Measurements from ENCODE around the gene SLC4A3.

Gene SLC4A3

DNA sequence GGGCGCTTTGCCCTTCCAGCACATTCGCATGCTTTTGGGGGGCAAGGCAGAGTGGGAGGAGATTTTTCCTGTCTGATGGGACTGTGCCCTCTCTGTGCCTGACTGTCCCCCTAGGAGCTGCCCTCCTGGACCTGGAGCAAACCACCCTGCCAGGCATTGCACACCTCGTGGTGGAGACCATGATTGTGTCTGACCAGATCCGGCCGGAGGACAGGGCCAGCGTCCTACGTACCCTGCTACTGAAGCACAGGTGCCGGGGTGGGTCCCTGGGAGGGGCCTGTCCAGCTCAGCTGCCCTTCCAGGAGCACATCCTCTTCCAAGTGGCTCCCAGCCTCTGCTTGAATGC is 5.3 kb downstream of the SLC4A3 start:
- DNase-seq = no peak

GRCh38 chr2:219633276-219634065 is 6.0 kb downstream of the SLC4A3 start:
- no peak for DNase-seq

- DNase-seq = no peak
Measured at GRCh38 chr2:219634171-219634940, 6.9 kb downstream of the SLC4A3 start.

- DNase-seq = no peak
Measured at GRCh38 chr2:219634951-219635751, 7.7 kb downstream of the SLC4A3 start.

DNA sequence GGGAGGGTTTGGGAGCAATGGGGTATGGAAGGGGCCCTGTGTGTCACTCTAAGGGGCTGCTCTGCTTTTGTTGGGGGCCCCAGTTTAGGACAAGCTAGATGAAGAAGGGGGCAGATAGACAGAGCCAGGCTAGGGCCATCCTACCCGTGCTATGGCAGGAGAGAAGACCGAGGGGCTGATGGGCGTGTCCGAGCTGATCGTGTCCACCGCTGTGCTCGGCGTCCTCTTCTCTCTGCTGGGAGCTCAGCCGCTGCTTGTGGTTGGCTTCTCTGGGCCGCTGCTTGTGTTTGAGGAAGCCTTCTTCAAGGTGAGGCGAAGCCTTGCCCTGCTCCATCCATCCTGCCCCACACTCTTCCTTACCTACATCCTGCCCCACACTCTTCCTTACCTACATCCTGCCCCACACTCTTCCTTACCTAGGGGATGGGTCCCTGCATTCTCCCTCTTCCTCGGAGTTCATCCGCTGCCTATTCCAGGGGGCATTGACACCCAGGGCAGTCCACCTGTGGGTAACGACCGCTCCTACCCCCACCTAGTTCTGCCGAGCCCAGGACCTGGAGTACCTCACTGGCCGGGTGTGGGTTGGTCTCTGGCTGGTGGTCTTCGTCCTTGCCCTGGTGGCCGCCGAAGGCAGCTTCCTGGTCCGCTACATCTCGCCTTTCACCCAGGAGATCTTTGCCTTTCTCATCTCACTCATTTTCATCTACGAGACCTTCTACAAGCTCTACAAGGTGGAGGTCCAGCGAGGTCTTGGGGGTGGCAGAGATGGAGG is 8.9 kb downstream of the SLC4A3 start:
- DNase-seq = no peak

- no peak for DNase-seq
Measured at GRCh38 chr2:219636941-219637841, 9.8 kb downstream of the SLC4A3 start.

DNA sequence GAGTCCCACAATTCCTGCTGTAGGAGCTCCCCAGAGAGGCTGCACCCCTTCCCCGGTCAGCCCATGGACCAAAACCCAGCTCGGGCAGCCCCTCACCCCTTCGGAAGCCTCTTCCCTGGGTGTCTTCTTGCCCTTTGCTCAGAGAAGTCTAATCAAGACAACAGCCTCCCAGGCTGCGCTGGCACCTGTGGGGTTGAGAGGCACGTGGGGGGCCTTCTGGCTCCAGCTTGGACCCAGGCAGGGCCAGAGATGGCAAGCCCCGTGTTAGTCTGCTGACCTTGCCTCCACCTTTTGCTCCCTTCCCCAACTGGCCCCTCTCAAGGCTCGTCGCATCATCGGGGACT is 10.4 kb downstream of the SLC4A3 start:
- no peak for DNase-seq

DNA sequence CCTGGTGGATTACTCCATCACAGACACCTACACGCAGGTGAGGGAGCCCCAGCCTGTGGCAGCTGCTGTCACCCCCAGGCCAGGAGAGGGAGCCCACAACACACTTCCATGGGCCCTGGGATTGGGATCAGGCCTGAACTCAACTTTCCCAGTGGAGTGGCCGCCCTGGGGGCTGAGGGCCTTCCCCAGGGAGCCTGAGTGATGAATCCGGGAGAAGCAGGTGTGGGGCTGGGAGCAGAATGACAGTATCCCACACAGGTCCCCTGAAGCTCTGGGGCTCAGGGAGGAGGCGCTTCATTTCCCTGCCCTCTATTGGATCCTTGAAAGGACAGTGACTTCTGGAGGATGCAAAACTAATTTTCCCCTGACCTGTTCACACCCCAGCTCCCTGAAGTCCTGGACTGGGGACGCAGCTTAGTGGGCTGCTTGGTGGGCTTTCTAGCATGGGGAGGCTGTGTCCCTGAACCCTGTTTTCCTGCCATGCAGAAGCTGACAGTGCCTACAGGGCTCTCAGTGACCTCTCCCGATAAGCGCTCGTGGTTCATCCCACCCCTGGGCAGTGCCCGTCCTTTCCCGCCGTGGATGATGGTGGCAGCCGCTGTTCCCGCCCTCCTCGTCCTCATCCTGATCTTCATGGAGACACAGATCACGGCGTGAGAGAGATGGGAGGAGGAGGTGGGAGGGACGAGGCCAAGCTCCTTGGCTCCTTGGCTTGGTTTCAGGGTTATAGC is 11.0 kb downstream of the SLC4A3 start:
- DNase-seq = no peak

DNA sequence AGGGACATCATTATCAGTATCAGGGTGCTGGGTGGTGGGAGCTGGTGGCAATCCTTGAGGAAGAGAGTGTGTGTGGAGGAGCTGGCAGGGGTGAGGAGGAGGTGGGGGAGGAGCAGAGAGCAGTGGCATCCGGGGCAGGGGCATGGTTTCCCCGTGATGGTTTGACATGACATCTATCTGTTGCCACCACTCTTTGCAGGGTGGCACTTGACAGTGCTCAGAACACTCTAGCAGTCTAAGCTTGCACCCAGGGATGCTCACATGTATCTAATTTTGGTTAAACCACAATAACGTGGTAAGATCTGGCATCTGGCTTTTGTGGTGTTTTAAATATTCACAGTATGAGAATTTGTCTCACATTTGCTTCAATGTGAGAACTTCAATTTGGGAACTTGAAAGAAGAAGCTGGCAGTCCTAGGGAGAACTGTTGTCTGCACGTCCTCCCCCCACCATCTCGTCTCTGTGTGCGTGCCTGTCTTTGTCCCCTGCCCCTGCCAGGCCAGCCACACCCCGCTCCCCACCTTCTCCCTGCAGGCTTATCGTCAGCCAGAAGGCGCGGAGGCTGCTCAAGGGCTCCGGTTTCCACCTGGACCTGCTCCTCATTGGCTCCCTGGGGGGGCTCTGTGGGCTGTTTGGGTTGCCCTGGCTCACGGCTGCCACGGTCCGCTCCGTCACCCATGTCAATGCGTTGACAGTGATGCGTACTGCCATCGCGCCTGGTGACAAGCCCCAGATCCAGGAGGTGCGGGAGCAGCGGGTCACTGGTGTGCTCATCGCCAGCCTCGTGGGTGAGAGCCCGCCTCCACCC is 11.7 kb downstream of the SLC4A3 start:
- peak in 1 of 2 donors; percentile 44 for DNase-seq

GRCh38 chr2:219641390-219642068 is 14.1 kb downstream of the SLC4A3 start:
- no peak for DNase-seq

DNA sequence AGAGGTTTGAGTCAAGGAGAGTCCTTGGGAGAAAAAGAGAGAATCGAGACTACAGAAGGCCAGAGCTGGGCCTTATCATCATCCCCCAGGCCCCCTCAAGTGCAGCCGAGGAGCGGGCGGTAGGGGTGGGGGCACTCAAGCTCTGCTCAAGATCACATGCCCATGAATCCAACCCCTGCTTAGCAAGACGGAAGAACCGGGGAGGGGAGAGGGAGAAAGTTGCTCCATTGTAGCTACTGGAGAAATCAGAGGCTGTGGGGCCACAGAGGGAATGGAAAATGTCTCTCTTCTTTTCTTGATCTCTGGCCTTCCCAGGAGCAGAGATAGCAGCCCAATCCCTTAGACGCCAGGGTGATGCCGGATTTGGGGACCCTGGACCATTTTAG is 14.6 kb downstream of the SLC4A3 start:
- no peak for DNase-seq

DNA sequence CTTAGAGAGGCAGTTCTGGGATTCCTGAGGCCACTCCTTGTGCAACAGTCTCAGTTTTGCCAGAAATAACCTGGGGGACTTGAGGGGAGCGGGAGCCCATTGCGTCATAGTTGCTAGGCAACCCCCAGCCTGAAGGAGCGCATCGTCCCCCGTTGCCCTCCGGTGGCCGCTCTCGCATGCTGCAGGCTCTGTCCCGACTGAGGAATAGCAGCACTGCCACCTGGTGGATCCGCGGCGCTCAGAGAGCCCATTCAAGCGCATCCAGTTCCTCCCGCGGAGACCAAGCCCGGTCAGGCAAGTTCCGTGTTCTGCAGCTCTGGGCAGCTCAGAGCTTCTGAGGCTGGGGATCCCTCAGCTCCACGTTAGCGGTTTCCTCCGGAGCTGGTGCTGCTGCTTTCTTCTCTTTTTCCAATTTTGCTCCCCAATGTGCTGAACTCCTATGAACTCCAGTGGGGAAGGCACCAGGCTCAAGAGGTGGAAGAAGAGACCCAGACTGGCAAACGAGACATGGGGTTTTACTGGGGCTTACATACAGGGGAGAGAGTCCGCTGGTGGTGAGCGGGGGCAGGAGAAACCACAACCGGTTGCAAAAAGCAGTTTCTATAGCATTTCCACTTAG is 15.1 kb downstream of the SLC4A3 start:
- DNase-seq = peak; percentile 86 to 94

- no peak for DNase-seq
Measured at GRCh38 chr2:219643084-219643473, 15.6 kb downstream of the SLC4A3 start.

DNA sequence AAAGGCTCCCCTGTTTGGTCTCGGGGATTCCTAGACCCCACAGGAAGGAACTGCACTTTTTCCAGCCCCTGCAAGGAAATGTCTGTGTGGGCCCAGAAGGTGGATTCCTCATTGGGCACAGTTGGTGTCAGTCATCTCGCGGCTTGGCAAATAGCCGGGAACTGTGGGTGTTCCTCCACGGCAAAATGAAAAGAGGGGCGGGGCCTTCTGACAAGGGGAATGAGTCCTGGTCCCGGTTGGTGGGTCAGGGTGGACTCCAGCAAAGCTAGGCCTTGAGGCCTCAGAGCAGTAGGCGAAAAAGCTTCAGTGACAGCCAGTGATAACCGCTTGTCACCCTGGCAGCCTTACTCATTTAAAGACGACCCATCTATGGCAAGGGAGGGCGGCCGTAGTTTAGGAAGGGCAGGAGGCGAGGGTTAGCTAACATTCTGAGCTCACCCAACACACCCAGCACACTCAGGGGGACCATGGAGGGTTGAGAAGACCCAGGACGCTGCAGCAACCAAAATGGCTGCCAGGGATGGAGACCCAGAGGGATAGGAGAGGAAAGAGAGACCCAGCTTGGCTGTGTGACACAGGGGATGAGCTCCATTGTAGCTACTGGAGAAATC is 16.5 kb downstream of the SLC4A3 start:
- no peak for DNase-seq

DNA sequence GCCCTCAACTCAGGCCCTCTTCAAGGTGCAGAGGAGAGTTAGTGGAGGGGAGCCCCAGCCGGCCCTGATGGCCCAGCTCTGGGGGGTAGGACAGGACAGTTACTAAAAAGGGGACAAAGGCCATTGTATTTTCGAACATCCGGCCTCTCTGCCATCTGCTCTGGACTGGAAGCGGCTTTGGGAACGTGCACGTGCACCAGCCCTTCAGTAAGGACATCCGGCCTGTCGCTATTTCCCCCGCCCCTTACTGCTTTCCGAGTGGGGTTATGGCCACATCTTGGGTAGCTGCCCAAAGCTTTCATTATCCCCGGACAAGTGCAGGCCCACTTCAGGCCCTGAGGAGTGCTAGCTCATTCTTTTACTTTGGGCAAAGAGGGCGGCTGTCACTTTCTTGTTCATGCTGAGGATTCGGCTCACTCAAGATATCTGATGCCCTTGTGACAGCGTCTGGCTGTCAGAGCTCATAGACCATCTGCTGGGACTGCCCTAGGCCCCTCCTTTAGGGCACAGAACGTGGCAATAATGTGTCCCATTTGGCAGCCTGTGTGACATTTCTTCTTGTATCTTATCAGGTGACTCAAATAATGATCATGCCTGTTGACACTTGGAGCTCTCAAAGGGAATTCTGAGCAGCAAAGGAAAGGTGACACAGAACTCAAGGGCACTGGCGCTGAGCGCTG is 17.5 kb downstream of the SLC4A3 start:
- no peak for DNase-seq

DNA sequence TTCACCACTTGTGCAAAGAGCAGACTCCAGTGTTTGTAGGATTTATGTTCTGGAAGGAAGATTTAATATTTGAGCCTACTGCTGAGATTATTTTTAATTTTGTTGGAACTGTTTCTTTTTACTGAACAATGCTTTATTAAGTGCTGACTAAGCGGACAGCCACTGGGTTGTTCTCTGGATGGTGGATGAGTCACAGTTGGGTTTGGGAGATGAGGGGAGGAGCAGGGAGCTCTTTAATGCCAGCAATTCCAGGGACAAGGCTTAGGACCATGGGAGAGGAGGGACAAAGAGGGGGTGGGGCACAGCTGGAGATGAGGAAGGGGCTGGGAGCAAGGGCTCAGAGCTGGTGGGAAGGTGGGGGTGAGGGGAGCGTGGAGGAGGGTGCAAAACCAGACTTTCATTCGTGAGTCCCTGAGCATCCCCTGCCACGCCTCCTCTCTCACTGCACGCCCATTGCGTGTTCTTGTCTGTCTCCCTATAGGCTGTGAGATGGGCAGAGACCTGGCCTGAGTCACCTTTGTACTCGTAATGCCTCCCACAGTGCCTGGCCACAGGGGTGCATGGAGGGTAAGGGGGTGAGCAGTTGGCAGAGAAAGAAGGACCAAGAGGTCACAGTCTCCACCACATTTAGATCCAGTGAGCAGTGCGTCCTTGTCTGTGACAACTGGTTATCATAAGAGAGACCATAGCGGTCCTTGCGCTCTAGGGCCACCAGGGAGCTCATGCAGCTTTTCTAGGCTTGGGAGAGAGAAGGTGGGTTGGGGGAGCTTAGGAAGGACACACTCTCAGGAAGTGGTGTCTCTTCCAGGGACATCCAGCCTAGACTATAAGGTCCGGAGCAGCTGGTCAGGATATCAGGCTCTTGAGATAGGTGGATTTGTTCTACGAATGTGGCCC is 18.4 kb downstream of the SLC4A3 start:
- no peak for DNase-seq

- no peak for DNase-seq
Measured at GRCh38 chr2:219648176-219648575, 20.7 kb downstream of the SLC4A3 start.

All from hippocampal formation (tissue), 2 donors.